Gastrocnemius medialis (tissue), 4 donors: ENCODE measurements around the gene CNGB1.

Experiments
- CTCF ChIP-seq, 5 experiments: fragments of 450-650 bp in 3 of 5; fragments of 200-600 bp in 2 of 5; sonication (generic) in 2 of 5; IDR thresholded peaks in 4 of 5; conservative IDR thresholded peaks in 1 of 5; 1 replicate in 4 of 5; 2 replicates in 1 of 5; pipeline ENCODE4 v1.5.1; 2016 to 2019; ENCODE audit warnings: antibody characterized with exemption in 5 of 5, mild to moderate bottlenecking in 3 of 5, moderate library complexity in 3 of 5
- POLR2A ChIP-seq, 2 donors: fragments of 450-650 bp; IDR thresholded peaks; one replicate each; pipeline ENCODE4 v1.6.1; 2017; ENCODE audit warnings: antibody characterized with exemption in 2 of 2, mild to moderate bottlenecking in 2 of 2, moderate library complexity in 2 of 2

GRCh38 chr16:57898961-57899360 is 72.0 kb downstream of the CNGB1 start:
- TF ChIP-seq CTCF (IDR thresholded peaks at IDR 0.05 in 4 of 5, conservative IDR thresholded peaks at IDR 0.05 in 1 of 5) = no peak
- TF ChIP-seq POLR2A (IDR thresholded peaks at IDR 0.05) = no peak
